SU-DHL-6 (cell line): ENCODE data around the gene GJA10.

ENCODE experiments used
- H2AFZ ChIP-seq: fragments of 200-600 bp; sonication (generic); 2 replicates; pipeline ENCODE4 v1.6.1; 2014; ENCODE audit warnings: low read depth, mild to moderate bottlenecking, moderate library complexity, mixed read lengths, antibody characterized with exemption, low read length; ENCODE audit not compliant: severe bottlenecking
- H3F3A ChIP-seq: fragments of 200-600 bp; shearing (Covaris generic); 2 replicates; pipeline ENCODE4 v1.6.0; 2016; ENCODE audit warnings: antibody characterized with exemption, mild to moderate bottlenecking; ENCODE audit not compliant: insufficient read depth
- H3K27ac ChIP-seq: fragments of 200-600 bp; sonication (generic); 2 replicates; pipeline ENCODE4 v1.5.1; 2016; ENCODE audit warnings: low read depth, mild to moderate bottlenecking, low read length, moderate library complexity, mixed read lengths
- H3K27me3 ChIP-seq: fragments of 200-600 bp; sonication (generic), shearing (Covaris generic); 2 replicates; pipeline ENCODE4 v1.6.0; 2014; ENCODE audit warnings: mild to moderate bottlenecking, low read length
- H3K36me3 ChIP-seq: fragments of 200-600 bp; sonication (generic); 2 replicates; pipeline ENCODE4 v1.6.1; 2014; ENCODE audit warnings: mild to moderate bottlenecking, low read length, mixed read lengths
- H3K4me2 ChIP-seq: fragments of 300-600, 200-600 bp; shearing (Covaris generic), sonication (generic); 2 replicates; pipeline ENCODE4 v1.6.0; 2014; ENCODE audit warnings: low read length, low read depth, mild to moderate bottlenecking; ENCODE audit not compliant: poor library complexity, severe bottlenecking
- H3K4me3 ChIP-seq: fragments of 200-600 bp; sonication (generic); 2 replicates; pipeline ENCODE4 v1.5.1; 2014; ENCODE audit warnings: antibody characterized with exemption, low read length, mild to moderate bottlenecking, mixed read lengths; ENCODE audit not compliant: insufficient read depth, poor library complexity, severe bottlenecking
- H3K79me2 ChIP-seq: fragments of 200-600 bp; sonication (generic); 2 replicates; pipeline ENCODE4 v1.6.1; 2014; ENCODE audit warnings: mild to moderate bottlenecking, low read length, moderate library complexity; ENCODE audit not compliant: insufficient read depth
- H3K9ac ChIP-seq: fragments of 200-600 bp; sonication (generic); 2 replicates; pipeline ENCODE4 v1.7.0; 2014; ENCODE audit warnings: mild to moderate bottlenecking, low read length
- H3K9me2 ChIP-seq: fragments of 200-600 bp; sonication (generic); replicated peaks from 2 replicates; pipeline ENCODE4 v1.6.1; 2014; ENCODE audit warnings: low read length; ENCODE audit not compliant: insufficient read depth
- H3K9me3 ChIP-seq: fragments of 200-600 bp; sonication (generic); 2 replicates; pipeline ENCODE4 v1.6.1; 2014; ENCODE audit warnings: low read length, mixed read lengths; ENCODE audit not compliant: insufficient read depth
- H4K20me1 ChIP-seq: fragments of 200-600 bp; sonication (generic); 2 replicates; pipeline ENCODE4 v1.6.1; 2014; ENCODE audit warnings: low read depth, mild to moderate bottlenecking, antibody characterized with exemption, low read length, moderate library complexity, mixed read lengths
- EZH2phosphoT487 ChIP-seq: fragments of 200-600 bp; sonication (generic), shearing (Covaris generic); conservative IDR thresholded peaks from 2 replicates; pipeline ENCODE4 v1.6.1; 2018; ENCODE audit warnings: mild to moderate bottlenecking, antibody characterized with exemption, low read length, moderate library complexity, mixed read lengths
- TF ChIP-seq, protein P1 (sequence below): fragments of 200-600 bp; sonication (generic); IDR thresholded peaks from one replicate; pipeline ENCODE4 v1.5.1; 2017; ENCODE audit warnings: antibody characterized with exemption, mild to moderate bottlenecking, low read length, moderate library complexity; ENCODE audit not compliant: insufficient read depth, poor library complexity, severe bottlenecking

The GJA10 gene

DNA sequence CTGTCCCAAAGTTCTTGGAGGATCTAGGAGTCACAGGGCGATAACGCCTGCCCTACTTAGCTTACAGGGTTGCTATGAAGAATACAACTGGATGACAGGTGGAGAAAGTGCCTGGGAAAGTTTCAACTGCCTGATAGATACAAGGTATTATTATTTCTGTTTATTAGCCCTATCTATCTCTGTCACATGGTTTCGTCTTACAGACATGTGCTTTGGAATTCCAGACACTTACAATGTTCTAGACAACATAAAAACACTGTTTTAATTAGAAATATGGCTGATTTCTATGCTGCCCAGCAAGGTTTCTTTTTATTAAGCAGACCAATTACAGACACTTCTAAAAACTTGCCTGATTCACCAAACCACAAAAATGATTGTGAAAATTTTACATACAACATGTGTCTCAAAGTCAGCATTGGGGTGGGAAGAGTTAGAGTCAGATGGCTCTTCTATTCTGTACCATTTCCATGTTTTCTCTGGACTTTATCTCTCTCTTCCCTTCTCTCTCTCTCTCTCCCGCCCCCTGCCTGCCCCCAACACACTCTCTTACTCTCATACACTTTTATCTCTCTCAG is 50.0 kb downstream of the GJA10 start:
- H4K20me1 ChIP-seq, result no peaks in the 10 kb centered on the region
- H3K9ac ChIP-seq, result no peak overlapping the region
- peaks cover 7% of the 10 kb centered on the region; the same call in 1 of the 2 replicates for H3K9me3 ChIP-seq
- no peaks in the 10 kb centered on the region for H3K79me2 ChIP-seq
- peaks cover 8% of the 10 kb centered on the region for H3K36me3 ChIP-seq
- no peak for TF ChIP-seq EZH2phosphoT487
- TF ChIP-seq, protein P1, sequence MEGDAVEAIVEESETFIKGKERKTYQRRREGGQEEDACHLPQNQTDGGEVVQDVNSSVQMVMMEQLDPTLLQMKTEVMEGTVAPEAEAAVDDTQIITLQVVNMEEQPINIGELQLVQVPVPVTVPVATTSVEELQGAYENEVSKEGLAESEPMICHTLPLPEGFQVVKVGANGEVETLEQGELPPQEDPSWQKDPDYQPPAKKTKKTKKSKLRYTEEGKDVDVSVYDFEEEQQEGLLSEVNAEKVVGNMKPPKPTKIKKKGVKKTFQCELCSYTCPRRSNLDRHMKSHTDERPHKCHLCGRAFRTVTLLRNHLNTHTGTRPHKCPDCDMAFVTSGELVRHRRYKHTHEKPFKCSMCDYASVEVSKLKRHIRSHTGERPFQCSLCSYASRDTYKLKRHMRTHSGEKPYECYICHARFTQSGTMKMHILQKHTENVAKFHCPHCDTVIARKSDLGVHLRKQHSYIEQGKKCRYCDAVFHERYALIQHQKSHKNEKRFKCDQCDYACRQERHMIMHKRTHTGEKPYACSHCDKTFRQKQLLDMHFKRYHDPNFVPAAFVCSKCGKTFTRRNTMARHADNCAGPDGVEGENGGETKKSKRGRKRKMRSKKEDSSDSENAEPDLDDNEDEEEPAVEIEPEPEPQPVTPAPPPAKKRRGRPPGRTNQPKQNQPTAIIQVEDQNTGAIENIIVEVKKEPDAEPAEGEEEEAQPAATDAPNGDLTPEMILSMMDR, result no peak
- H3K4me2 ChIP-seq, result no peak overlapping the region
- no peak overlapping the region for H2AFZ ChIP-seq
- H3K4me3 ChIP-seq, result no peak overlapping the region
- H3K27me3 ChIP-seq, result no peaks in the 10 kb centered on the region
- H3K9me2 ChIP-seq, result no peaks in the 10 kb centered on the region
- no peak overlapping the region for H3K27ac ChIP-seq
- no peaks in the 10 kb centered on the region for H3F3A ChIP-seq

DNA sequence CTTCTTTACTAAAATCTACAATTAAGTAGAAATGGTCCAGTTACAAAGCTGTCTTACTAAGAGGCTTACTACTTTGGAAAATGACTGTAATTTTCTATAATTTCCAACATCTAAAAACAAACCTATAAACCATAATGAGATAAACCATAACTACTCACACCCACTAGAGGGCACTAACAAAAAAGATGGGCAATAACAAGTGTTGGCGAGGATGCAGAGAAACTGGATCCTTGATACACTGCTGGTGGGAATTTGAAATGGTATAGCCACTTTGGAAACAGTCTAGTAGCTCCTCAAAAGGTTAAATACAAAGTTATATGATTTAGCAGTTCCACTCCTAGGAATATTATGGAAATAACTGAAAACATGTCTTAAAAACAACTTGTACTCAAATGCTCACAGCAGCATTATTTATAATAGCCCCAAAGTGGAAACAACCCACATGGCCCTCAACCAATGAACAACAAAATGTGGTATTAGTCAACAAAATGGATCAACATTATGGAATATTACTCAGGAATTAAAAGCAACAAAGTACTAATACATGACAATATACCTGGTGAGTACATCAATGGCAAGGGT is 50.6 kb downstream of the GJA10 start:
- Histone ChIP-seq H3K36me3 (peaks cover 8% of the 10 kb centered on the region), H3K9me2 (no peaks in the 10 kb centered on the region), H3F3A (no peaks in the 10 kb centered on the region), H3K4me3 (no peak overlapping the region), H2AFZ (no peak overlapping the region), H3K9me3 (peaks cover 7% of the 10 kb centered on the region; the same call in 1 of the 2 replicates), H4K20me1 (no peaks in the 10 kb centered on the region), H3K9ac (no peak overlapping the region), H3K79me2 (no peaks in the 10 kb centered on the region), H3K27me3 (no peaks in the 10 kb centered on the region), H3K27ac (no peak overlapping the region), H3K4me2 (no peak overlapping the region)
- TF ChIP-seq EZH2phosphoT487, result no peak
- TF ChIP-seq, protein P1, result peak; percentile 39
